Sigmoid colon (tissue), 7 donors: ENCODE results near the gene STK11. TPM values are rescaled to one million over a fixed set of nuclear protein-coding genes. Genes with fewer than 3 reads are reported as not detected.
"Not testable (repeated sequence)": the region's sequence is repeated elsewhere in the genome, so short reads cannot be mapped to it uniquely, and the experiment has no call there.

Experiments
- DNase-seq: peaks from one replicate; pipeline ENCODE4 v3.0.0-alpha.2; 2019
- H3K27ac ChIP-seq, 4 donors: fragments of 200-600 bp; sonication (generic); one replicate each; pipeline ENCODE4 v1.5.1; 2016 to 2019; ENCODE audit warnings: mild to moderate bottlenecking in 1 of 4
- H3K27me3 ChIP-seq, 3 donors: fragments of 200-600 bp; sonication (generic); one replicate each; pipeline ENCODE4 v1.5.1; 2019; ENCODE audit warnings: mild to moderate bottlenecking in 1 of 3
- H3K36me3 ChIP-seq, 4 donors: fragments of 200-600 bp; sonication (generic); one replicate each; pipeline ENCODE4 v1.5.1; 2016 to 2019
- H3K4me1 ChIP-seq, 4 donors: fragments of 200-600 bp; sonication (generic); one replicate each; pipeline ENCODE4 v1.5.1; 2017 to 2019
- H3K4me3 ChIP-seq, 4 donors: fragments of 200-600 bp; sonication (generic); one replicate each; pipeline ENCODE4 v1.5.1; 2017 to 2019; ENCODE audit warnings: mild to moderate bottlenecking in 2 of 4, moderate library complexity in 1 of 4
- H3K9me3 ChIP-seq, 4 donors: fragments of 200-600 bp in 3 of 4; sonication (generic) in 3 of 4; one replicate each; pipeline versions ENCODE4 v1.5.1 to v1.6.1; 2013 to 2019
- EP300 ChIP-seq, 4 donors: sonication (generic); formaldehyde crosslinking; IDR thresholded peaks; one replicate each; pipeline ENCODE4 v1.6.1; 2017; ENCODE audit warnings: antibody characterized with exemption in 4 of 4
- POLR2A ChIP-seq, 2 donors: fragments of 450-650 bp; IDR thresholded peaks; one replicate each; pipeline ENCODE4 v1.6.1; 2016; ENCODE audit warnings: antibody characterized with exemption in 2 of 2, mild to moderate bottlenecking in 2 of 2, moderate library complexity in 2 of 2
- POLR2AphosphoS5 ChIP-seq, 4 donors: sonication (generic); formaldehyde crosslinking; IDR thresholded peaks; one replicate each; pipeline ENCODE4 v1.6.1; 2017; ENCODE audit warnings: antibody characterized with exemption in 4 of 4
- WGBS, 2 donors: extraction: QIAGEN DNeasy Blood & Tissue Kit; methylation state at CpG; one replicate each; pipeline ENCODE4 v1.1.7; 2013; 5-methylcytosine and 5-hydroxymethylcytosine counted together
- intact Hi-C: fragments of 100-400 bp; cut with DNase I; formaldehyde crosslinking; loops from one replicate; pipeline ENCODE4 v1.15.1; 2023
- polyA plus RNA-seq, 3 donors: library from polyadenylated mRNA; stranded (reverse); fragments of 200-250 nt; gene quantifications; one replicate each; pipeline ENCODE4 v1.2.3, GENCODE V29; 2013
- total RNA-seq, 4 donors: library from RNA; depleted of rRNA; stranded (reverse); fragments of >200 nt; gene quantifications; one replicate each; pipeline ENCODE4 v1.1.0, GENCODE V29; 2016
- TF ChIP-seq, protein P1 (sequence below), 4 experiments: fragments of 450-650 bp in 3 of 4; fragments of 200-600 bp in 1 of 4; IDR thresholded peaks; one replicate each; pipeline ENCODE4 v1.5.1; 2016 to 2019; ENCODE audit warnings: antibody characterized with exemption in 4 of 4, mild to moderate bottlenecking in 3 of 4, moderate library complexity in 2 of 4
- donor health status: healthy with polysubstance abuse.
- donor health status: Bipolar disorder and iron deficiency.
- donor health status: healthy.

STK11 gene
- total and polyA plus RNA-seq, 7 donors: 31.2 to 86.5 (median 41.8) TPM

DNA sequence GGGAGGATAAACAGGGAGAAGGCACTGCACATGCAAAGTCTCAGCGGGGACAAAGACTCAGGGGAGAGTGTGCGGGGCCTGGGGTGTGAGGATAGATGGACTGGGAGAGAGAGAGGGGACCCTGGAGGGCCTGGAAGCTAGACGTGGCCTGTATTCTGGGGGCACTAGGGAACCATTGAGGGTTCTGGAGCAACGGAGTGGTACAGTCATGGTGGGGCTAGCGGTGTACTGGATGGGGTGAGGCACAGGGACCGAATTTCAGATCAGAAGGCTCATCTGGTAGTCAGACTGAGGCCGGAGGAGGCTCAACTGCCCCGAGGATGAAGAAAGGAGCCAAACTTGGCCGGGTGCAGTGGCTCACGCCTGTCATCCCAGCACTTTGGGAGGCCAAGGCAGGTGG lies 23.5 kb upstream of the STK11 start:
- H3K9me3 ChIP-seq: no peaks in the 10 kb centered on the region
- TF ChIP-seq POLR2AphosphoS5 (IDR thresholded peaks at IDR 0.05): no peak
- no peak for TF ChIP-seq EP300 (IDR thresholded peaks at IDR 0.05)
- TF ChIP-seq, protein P1, sequence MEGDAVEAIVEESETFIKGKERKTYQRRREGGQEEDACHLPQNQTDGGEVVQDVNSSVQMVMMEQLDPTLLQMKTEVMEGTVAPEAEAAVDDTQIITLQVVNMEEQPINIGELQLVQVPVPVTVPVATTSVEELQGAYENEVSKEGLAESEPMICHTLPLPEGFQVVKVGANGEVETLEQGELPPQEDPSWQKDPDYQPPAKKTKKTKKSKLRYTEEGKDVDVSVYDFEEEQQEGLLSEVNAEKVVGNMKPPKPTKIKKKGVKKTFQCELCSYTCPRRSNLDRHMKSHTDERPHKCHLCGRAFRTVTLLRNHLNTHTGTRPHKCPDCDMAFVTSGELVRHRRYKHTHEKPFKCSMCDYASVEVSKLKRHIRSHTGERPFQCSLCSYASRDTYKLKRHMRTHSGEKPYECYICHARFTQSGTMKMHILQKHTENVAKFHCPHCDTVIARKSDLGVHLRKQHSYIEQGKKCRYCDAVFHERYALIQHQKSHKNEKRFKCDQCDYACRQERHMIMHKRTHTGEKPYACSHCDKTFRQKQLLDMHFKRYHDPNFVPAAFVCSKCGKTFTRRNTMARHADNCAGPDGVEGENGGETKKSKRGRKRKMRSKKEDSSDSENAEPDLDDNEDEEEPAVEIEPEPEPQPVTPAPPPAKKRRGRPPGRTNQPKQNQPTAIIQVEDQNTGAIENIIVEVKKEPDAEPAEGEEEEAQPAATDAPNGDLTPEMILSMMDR (IDR thresholded peaks at IDR 0.05): no peak
- no peak for TF ChIP-seq POLR2A (IDR thresholded peaks at IDR 0.05)
- no peak overlapping the region for H3K4me3 ChIP-seq
- intact Hi-C loops: no loop called here
- no peaks in the 10 kb centered on the region for H3K36me3 ChIP-seq
- peaks cover 0 to 7% (median 5%) of the 10 kb centered on the region in 4 donors for H3K4me1 ChIP-seq
- H3K27me3 ChIP-seq: peaks cover 0 to 6% (median 0%) of the 10 kb centered on the region in 3 donors
- H3K27ac ChIP-seq: no peak overlapping the region
- WGBS, 2 donors: 81 to 93% methylated on average over 10 of the region's 10 CpGs
- no peak for DNase-seq

DNA sequence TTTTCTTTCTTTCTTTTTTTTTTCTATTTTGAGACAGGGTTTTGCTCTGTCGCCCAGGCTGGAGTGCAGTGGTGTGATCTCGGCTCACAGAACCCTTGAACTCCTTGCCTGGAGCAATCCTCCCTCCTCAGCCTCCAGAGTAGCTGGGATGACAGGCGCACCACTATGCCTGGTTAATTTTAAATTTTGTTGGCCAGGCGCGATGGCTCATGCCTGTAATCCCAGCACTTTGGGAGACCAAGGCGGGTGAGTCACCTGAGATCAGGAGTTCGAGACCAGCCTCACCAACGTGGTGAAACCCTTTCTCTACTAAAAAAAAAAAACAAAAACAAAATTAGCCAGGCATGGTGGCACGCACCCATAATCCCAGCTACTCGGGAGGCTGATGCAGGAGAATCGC lies 22.9 kb upstream of the STK11 start:
- Histone ChIP-seq H3K36me3 (no peaks in the 10 kb centered on the region), H3K4me1 (peaks cover 0 to 7% (median 5%) of the 10 kb centered on the region in 4 donors), H3K4me3 (no peak overlapping the region), H3K27ac (no peak overlapping the region), H3K9me3 (no peaks in the 10 kb centered on the region), H3K27me3 (peaks cover 0 to 6% (median 0%) of the 10 kb centered on the region in 3 donors)
- TF ChIP-seq POLR2A (IDR thresholded peaks at IDR 0.05): no peak
- no peak for TF ChIP-seq EP300 (IDR thresholded peaks at IDR 0.05)
- TF ChIP-seq, protein P1 (IDR thresholded peaks at IDR 0.05): no peak
- TF ChIP-seq POLR2AphosphoS5 (IDR thresholded peaks at IDR 0.05): no peak
- DNase-seq: no peak
- intact Hi-C loops: no loop called here
- 92% methylated on average over 11 of the region's 11 CpGs for WGBS, 2 donors

DNA sequence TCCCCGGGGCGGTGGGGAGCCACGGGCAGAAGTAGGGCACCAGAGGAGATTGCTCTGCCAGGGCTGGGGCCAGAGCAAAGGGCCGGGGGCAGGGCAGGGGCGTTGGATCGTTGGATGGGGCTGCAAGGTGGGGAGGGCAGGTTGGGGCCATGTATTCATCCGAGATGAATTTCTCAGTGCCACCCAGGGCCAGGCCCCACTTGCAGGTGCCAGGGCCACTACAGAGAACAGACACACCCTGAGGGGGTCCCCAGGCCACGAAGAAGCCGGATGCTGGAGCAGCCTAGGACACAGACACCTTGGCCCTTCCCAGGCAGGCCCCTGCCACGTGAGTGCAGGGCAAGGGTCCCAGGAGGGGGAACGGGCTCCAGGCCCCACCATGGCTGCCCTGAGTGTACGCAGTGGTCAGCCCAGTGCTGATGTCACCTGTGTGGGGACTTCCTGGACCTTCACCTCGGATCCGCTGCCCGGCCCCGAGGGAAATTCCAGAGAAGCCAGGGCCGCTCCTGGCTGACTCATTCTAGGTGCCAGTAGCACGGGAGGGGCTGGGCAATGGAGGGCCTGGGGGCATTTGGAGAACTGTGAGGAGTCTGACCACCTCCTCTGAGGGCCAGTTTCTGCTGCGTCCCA lies 21.9 kb upstream of the STK11 start:
- WGBS, 2 donors: 48 to 69% methylated on average over 19 of the region's 19 CpGs
- peaks cover 0 to 7% (median 5%) of the 10 kb centered on the region in 4 donors for H3K4me1 ChIP-seq
- no peak overlapping the region for H3K4me3 ChIP-seq
- TF ChIP-seq, protein P1 (IDR thresholded peaks at IDR 0.05): no peak
- TF ChIP-seq POLR2A (IDR thresholded peaks at IDR 0.05) (no peak), EP300 (IDR thresholded peaks at IDR 0.05) (no peak), POLR2AphosphoS5 (IDR thresholded peaks at IDR 0.05) (no peak)
- intact Hi-C loops: no loop called here
- DNase-seq: no peak
- H3K27ac ChIP-seq: no peak overlapping the region
- no peaks in the 10 kb centered on the region for H3K9me3 ChIP-seq
- peaks cover 0 to 6% (median 0%) of the 10 kb centered on the region in 3 donors for H3K27me3 ChIP-seq
- H3K36me3 ChIP-seq: no peaks in the 10 kb centered on the region

DNA sequence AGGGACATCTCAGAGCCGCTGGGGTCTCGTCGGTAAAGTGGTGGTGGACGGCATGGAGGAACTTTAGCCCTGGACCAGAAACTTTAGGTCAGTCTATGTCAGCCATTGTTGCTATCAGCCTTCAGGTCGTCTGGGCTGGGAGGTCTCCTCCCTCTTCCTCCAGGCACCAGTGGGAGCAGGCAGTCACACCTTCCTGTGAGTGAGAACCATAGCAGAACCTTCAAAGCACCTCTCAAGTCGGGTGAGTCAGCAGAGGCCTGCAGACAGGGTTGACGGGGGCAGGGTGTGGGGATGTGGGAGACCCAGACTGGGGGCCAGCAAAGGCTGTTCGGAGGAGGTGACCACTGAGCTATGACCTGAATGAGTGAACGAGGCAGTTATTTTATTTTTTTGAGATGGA lies 16.2 kb upstream of the STK11 start:
- no peak for DNase-seq
- no peaks in the 10 kb centered on the region for H3K9me3 ChIP-seq
- H3K4me3 ChIP-seq: no peak overlapping the region
- H3K4me1 ChIP-seq: no peaks in the 10 kb centered on the region
- no peaks in the 10 kb centered on the region for H3K36me3 ChIP-seq
- TF ChIP-seq EP300 (IDR thresholded peaks at IDR 0.05): no peak
- TF ChIP-seq POLR2AphosphoS5 (IDR thresholded peaks at IDR 0.05): no peak
- TF ChIP-seq, protein P1 (IDR thresholded peaks at IDR 0.05): no peak
- TF ChIP-seq POLR2A (IDR thresholded peaks at IDR 0.05): no peak
- 71 to 78% methylated on average over 9 of the region's 9 CpGs for WGBS, 2 donors
- intact Hi-C loops: no loop called here
- H3K27ac ChIP-seq: no peak overlapping the region
- H3K27me3 ChIP-seq: no peaks in the 10 kb centered on the region

DNA sequence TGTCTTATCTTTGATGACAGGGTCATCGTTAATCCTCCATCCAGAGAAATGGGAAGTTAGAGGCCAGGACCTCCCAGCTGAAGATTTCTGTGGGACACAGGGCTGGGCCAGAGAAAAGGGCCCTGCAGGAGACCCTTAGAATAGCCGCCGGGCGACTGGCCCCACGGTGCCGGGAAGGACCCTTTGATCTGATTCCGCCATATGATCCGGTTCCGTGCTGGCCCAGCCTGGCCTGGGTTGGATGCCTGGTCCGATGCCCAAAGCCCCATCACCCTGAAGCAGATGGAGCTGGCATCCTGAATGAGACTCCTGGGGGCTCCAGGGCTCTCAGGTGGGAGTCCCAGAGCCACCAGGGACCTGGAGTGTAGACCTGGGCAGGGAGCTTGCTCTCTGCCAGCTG lies 6.0 kb upstream of the STK11 start:
- Histone ChIP-seq H3K27ac (no peak overlapping the region), H3K4me3 (no peak overlapping the region), H3K9me3 (no peaks in the 10 kb centered on the region), H3K36me3 (no peaks in the 10 kb centered on the region), H3K27me3 (no peaks in the 10 kb centered on the region), H3K4me1 (no peaks in the 10 kb centered on the region)
- intact Hi-C loops: no loop called here
- WGBS, 2 donors: 92 to 94% methylated on average over 10 of the region's 10 CpGs
- TF ChIP-seq POLR2A (IDR thresholded peaks at IDR 0.05) (no peak), EP300 (IDR thresholded peaks at IDR 0.05) (no peak), POLR2AphosphoS5 (IDR thresholded peaks at IDR 0.05) (no peak)
- TF ChIP-seq, protein P1 (IDR thresholded peaks at IDR 0.05): no peak
- no peak for DNase-seq

DNA sequence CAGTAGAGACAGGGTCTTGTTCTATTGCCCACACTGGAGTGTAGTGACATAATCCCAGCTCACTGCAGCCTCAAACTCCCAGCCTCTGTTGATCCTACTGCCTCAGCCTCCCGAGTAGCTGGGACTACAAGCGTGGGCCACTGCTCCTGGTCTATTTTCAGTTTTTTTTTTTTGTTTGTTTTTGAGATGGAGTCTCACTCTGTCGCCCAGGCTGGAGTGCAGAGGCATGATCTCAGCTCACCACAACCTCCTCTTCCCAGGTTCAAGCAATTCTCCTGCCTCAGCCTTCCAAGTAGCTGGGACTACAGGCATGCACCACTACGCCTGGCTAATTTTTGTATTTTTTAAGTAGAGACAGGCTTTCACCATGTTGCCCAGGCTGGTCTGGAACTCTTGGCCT lies 5.0 kb upstream of the STK11 start:
- DNase-seq, H3K36me3 ChIP-seq, intact Hi-C loops: not testable (repeated sequence)

More for the DNA sequence above, 5.0 kb upstream of the STK11 start:
- H3K4me1 ChIP-seq, H3K9me3 ChIP-seq, H3K4me3 ChIP-seq, H3K27ac ChIP-seq, H3K27me3 ChIP-seq: not testable (repeated sequence)
- WGBS, 2 donors: 88 to 89% methylated on average over 4 of the region's 4 CpGs
